HepG2 (cell line): ENCODE results near the gene TRAIP. TPM values are rescaled to one million over a fixed set of nuclear protein-coding genes. Genes with fewer than 3 reads are reported as not detected.
A peak's percentile ranks its signal among the peaks of the same experiment; 100 is the strongest.

Source experiments
- CAMTA2 ChIP-seq: sonication (generic); formaldehyde crosslinking; IDR thresholded peaks from 2 replicates; pipeline ENCODE4 v1.4.0; 2020; ENCODE audit warnings: mild to moderate bottlenecking, missing genetic modification reagents, borderline replicate concordance
- EED ChIP-seq: sonication (generic); formaldehyde crosslinking; IDR thresholded peaks from 2 replicates; pipeline ENCODE4 v1.5.0; 2020; ENCODE audit warnings: mild to moderate bottlenecking, missing genetic modification reagents
- ERF ChIP-seq: IDR thresholded peaks from 2 replicates; pipeline ENCODE4 v1.6.1; 2018; ENCODE audit warnings: missing biosample characterization, missing genetic modification reagents
- GATAD1 ChIP-seq: IDR thresholded peaks from 2 replicates; pipeline ENCODE4 v1.6.1; 2016; ENCODE audit warnings: missing genetic modification reagents, missing compliant biosample characterization
- MBD4 ChIP-seq: IDR thresholded peaks from 2 replicates; pipeline ENCODE4 v1.6.1; 2012; ENCODE audit warnings: low read length, inconsistent platforms, borderline replicate concordance
- RFXANK ChIP-seq: IDR thresholded peaks from 2 replicates; pipeline ENCODE4 v1.6.1; 2016
- SCMH1 ChIP-seq: sonication (generic); formaldehyde crosslinking; IDR thresholded peaks from 2 replicates; pipeline ENCODE4 v1.9.0; 2021; ENCODE audit warnings: missing genetic modification reagents, mild to moderate bottlenecking, borderline replicate concordance
- TP53 ChIP-seq: sonication (generic); formaldehyde crosslinking; conservative IDR thresholded peaks from 2 replicates; pipeline ENCODE4 v1.4.0; 2020; ENCODE audit warnings: missing genetic modification reagents
- ZNF136 ChIP-seq: sonication (generic); formaldehyde crosslinking; IDR thresholded peaks from 2 replicates; pipeline ENCODE4 v1.8.1; 2022; ENCODE audit warnings: low read depth, mild to moderate bottlenecking, moderate library complexity, missing genetic modification reagents
- ZNF260 ChIP-seq: sonication (generic); formaldehyde crosslinking; IDR thresholded peaks from 2 replicates; pipeline ENCODE4 v1.4.0; 2020; ENCODE audit warnings: missing genetic modification reagents, low read depth, mild to moderate bottlenecking, borderline replicate concordance
- ZNF83 ChIP-seq: sonication (generic); formaldehyde crosslinking; IDR thresholded peaks from 2 replicates; pipeline ENCODE4 v1.4.0; 2020; ENCODE audit warnings: missing genetic modification reagents, mild to moderate bottlenecking, borderline replicate concordance
- polyA plus RNA-seq, 8 experiments: library from polyadenylated mRNA; depleted of rRNA in 3 of 8; stranded (reverse) in 7 of 8; unstranded in 1 of 8; fragments of >200 nt; fragmentation: Illumina TruSeq in 4 of 8; extraction: Trizol in 4 of 8; gene quantifications; 2 replicates each; pipeline versions ENCODE4 v1.2.1 to v1.2.3, GENCODE V29; 2011 to 2016; ENCODE audit warnings: low read depth in 4 of 8, missing spikeins in 1 of 8, mixed read lengths in 1 of 8; ENCODE audit not compliant: insufficient read depth in 1 of 8
- total RNA-seq, 5 experiments: library from RNA; depleted of rRNA; stranded (reverse); fragments of >200 nt; fragmentation: Illumina TruSeq; extraction: Trizol; gene quantifications; 2 replicates each; pipeline ENCODE4 v1.2.3, GENCODE V29; 2016; ENCODE audit warnings: low read depth in 1 of 5
- TF ChIP-seq, protein P1 (sequence below): sonication (generic); formaldehyde crosslinking; IDR thresholded peaks from 2 replicates; pipeline ENCODE4 v1.4.0; 2020; ENCODE audit warnings: missing genetic modification reagents, mild to moderate bottlenecking, borderline replicate concordance
- TF ChIP-seq, protein P2 (sequence below): sonication (generic); formaldehyde crosslinking; IDR thresholded peaks from 2 replicates; pipeline ENCODE4 v1.4.0; 2020; ENCODE audit warnings: missing genetic modification reagents, borderline replicate concordance
- TF ChIP-seq, protein P3 (sequence below): sonication (generic); formaldehyde crosslinking; IDR thresholded peaks from 2 replicates; pipeline ENCODE4 v1.5.1; 2020; ENCODE audit warnings: mild to moderate bottlenecking, missing genetic modification reagents, borderline replicate concordance

Gene TRAIP
- total and polyA plus RNA-seq, 2 of the 13 experiments (the other 11 are each of a cell fraction or from before 2014, with no cell fraction given): 13.9 to 23.9 TPM

DNA sequence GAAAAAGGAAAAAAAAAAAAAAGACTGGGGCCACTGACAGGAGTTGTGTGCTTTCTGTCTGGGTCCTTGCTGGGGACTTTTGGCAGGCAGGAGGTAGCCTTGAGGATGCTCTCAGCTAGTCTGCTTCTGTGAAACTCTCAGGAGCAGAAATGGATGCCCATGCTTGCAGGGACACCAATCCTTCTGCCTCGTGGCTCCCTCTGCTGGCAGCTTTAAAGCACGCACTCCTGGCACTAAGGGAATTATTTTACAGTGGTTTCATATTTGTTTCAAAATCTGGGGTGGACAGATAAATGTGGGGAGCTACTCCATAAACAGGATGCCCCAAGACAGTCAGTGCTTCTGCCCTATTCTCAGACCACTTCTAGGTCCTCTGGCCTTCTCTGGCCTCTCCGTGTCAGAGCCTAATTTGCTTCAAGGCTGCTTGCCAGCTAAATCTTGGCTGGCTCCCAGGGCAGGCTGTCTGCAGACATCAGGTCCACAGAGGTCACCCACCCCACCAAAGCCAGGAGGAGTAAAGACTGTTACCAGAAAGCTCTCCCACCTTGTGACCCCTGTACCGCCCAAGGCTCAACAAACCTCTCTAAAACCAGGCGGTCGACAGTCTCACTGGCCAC is 17.1 kb downstream of the TRAIP start (continued):
- no peak for TF ChIP-seq ZNF83 (CRISPR knock-in tag)
- no peak for TF ChIP-seq MBD4
- no peak for TF ChIP-seq ZNF136 (CRISPR knock-in tag)
- TF ChIP-seq, protein P1, sequence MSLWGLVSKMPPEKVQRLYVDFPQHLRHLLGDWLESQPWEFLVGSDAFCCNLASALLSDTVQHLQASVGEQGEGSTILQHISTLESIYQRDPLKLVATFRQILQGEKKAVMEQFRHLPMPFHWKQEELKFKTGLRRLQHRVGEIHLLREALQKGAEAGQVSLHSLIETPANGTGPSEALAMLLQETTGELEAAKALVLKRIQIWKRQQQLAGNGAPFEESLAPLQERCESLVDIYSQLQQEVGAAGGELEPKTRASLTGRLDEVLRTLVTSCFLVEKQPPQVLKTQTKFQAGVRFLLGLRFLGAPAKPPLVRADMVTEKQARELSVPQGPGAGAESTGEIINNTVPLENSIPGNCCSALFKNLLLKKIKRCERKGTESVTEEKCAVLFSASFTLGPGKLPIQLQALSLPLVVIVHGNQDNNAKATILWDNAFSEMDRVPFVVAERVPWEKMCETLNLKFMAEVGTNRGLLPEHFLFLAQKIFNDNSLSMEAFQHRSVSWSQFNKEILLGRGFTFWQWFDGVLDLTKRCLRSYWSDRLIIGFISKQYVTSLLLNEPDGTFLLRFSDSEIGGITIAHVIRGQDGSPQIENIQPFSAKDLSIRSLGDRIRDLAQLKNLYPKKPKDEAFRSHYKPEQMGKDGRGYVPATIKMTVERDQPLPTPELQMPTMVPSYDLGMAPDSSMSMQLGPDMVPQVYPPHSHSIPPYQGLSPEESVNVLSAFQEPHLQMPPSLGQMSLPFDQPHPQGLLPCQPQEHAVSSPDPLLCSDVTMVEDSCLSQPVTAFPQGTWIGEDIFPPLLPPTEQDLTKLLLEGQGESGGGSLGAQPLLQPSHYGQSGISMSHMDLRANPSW: no peak
- TF ChIP-seq SCMH1 (CRISPR knock-in tag): no peak
- no peak for TF ChIP-seq EED (CRISPR knock-in tag)
- TF ChIP-seq, protein P2, sequence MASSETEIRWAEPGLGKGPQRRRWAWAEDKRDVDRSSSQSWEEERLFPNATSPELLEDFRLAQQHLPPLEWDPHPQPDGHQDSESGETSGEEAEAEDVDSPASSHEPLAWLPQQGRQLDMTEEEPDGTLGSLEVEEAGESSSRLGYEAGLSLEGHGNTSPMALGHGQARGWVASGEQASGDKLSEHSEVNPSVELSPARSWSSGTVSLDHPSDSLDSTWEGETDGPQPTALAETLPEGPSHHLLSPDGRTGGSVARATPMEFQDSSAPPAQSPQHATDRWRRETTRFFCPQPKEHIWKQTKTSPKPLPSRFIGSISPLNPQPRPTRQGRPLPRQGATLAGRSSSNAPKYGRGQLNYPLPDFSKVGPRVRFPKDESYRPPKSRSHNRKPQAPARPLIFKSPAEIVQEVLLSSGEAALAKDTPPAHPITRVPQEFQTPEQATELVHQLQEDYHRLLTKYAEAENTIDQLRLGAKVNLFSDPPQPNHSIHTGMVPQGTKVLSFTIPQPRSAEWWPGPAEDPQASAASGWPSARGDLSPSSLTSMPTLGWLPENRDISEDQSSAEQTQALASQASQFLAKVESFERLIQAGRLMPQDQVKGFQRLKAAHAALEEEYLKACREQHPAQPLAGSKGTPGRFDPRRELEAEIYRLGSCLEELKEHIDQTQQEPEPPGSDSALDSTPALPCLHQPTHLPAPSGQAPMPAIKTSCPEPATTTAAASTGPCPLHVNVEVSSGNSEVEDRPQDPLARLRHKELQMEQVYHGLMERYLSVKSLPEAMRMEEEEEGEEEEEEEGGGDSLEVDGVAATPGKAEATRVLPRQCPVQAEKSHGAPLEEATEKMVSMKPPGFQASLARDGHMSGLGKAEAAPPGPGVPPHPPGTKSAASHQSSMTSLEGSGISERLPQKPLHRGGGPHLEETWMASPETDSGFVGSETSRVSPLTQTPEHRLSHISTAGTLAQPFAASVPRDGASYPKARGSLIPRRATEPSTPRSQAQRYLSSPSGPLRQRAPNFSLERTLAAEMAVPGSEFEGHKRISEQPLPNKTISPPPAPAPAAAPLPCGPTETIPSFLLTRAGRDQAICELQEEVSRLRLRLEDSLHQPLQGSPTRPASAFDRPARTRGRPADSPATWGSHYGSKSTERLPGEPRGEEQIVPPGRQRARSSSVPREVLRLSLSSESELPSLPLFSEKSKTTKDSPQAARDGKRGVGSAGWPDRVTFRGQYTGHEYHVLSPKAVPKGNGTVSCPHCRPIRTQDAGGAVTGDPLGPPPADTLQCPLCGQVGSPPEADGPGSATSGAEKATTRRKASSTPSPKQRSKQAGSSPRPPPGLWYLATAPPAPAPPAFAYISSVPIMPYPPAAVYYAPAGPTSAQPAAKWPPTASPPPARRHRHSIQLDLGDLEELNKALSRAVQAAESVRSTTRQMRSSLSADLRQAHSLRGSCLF (CRISPR knock-in tag): no peak
- 0 out of 2 replicates have a peak, but pooled peaks have one; percentile 35 for TF ChIP-seq ERF (CRISPR knock-in tag)
- TF ChIP-seq GATAD1 (CRISPR knock-in tag): 0 out of 2 replicates have a peak, but pooled peaks have one; percentile 21
- no peak for TF ChIP-seq CAMTA2 (CRISPR knock-in tag)
- TF ChIP-seq, protein P3, sequence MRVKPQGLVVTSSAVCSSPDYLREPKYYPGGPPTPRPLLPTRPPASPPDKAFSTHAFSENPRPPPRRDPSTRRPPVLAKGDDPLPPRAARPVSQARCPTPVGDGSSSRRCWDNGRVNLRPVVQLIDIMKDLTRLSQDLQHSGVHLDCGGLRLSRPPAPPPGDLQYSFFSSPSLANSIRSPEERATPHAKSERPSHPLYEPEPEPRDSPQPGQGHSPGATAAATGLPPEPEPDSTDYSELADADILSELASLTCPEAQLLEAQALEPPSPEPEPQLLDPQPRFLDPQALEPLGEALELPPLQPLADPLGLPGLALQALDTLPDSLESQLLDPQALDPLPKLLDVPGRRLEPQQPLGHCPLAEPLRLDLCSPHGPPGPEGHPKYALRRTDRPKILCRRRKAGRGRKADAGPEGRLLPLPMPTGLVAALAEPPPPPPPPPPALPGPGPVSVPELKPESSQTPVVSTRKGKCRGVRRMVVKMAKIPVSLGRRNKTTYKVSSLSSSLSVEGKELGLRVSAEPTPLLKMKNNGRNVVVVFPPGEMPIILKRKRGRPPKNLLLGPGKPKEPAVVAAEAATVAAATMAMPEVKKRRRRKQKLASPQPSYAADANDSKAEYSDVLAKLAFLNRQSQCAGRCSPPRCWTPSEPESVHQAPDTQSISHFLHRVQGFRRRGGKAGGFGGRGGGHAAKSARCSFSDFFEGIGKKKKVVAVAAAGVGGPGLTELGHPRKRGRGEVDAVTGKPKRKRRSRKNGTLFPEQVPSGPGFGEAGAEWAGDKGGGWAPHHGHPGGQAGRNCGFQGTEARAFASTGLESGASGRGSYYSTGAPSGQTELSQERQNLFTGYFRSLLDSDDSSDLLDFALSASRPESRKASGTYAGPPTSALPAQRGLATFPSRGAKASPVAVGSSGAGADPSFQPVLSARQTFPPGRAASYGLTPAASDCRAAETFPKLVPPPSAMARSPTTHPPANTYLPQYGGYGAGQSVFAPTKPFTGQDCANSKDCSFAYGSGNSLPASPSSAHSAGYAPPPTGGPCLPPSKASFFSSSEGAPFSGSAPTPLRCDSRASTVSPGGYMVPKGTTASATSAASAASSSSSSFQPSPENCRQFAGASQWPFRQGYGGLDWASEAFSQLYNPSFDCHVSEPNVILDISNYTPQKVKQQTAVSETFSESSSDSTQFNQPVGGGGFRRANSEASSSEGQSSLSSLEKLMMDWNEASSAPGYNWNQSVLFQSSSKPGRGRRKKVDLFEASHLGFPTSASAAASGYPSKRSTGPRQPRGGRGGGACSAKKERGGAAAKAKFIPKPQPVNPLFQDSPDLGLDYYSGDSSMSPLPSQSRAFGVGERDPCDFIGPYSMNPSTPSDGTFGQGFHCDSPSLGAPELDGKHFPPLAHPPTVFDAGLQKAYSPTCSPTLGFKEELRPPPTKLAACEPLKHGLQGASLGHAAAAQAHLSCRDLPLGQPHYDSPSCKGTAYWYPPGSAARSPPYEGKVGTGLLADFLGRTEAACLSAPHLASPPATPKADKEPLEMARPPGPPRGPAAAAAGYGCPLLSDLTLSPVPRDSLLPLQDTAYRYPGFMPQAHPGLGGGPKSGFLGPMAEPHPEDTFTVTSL (CRISPR knock-in tag): no peak
- no peak for TF ChIP-seq TP53 (CRISPR knock-in tag)
- no peak for TF ChIP-seq ZNF260 (CRISPR knock-in tag)
- TF ChIP-seq RFXANK: no peak
